Measurements from ENCODE around the gene HOMEZ. TPM values are rescaled to one million over a fixed set of nuclear protein-coding genes. Genes with fewer than 3 reads are reported as not detected.
"Not testable (repeated sequence)": the region's sequence is repeated elsewhere in the genome, so short reads cannot be mapped to it uniquely, and the experiment has no call there.

HOMEZ gene
- polyA plus RNA-seq: 10 to 100 TPM in 1 of 4 donors, 1 to 10 TPM in 3; 3.2 to 17.5 (median 7.6) TPM
- long read RNA-seq, donor 1: 0 reads
- long read RNA-seq, donor 2, full-length matches to known transcripts: 1 of 1 reads
- long read RNA-seq, donor 2, partial matches to known transcripts: 0 of 1 reads
- long read RNA-seq, donor 2, other reads (novel, unspliced or antisense): 0 of 1 reads
- long read RNA-seq, donor 3, full-length matches to known transcripts: 7 of 15 reads
- long read RNA-seq, donor 3, partial matches to known transcripts: 8 of 15 reads
- long read RNA-seq, donor 3, other reads (novel, unspliced or antisense): 0 of 15 reads
- long read RNA-seq, donor 4, full-length matches to known transcripts: 1 of 1 reads
- long read RNA-seq, donor 4, partial matches to known transcripts: 0 of 1 reads
- long read RNA-seq, donor 4, other reads (novel, unspliced or antisense): 0 of 1 reads
- long read RNA-seq, donor 5, full-length matches to known transcripts: 1 of 1 reads
- long read RNA-seq, donor 5, partial matches to known transcripts: 0 of 1 reads
- long read RNA-seq, donor 5, other reads (novel, unspliced or antisense): 0 of 1 reads
- long read RNA-seq, donor 6, full-length matches to known transcripts: 6 of 6 reads
- long read RNA-seq, donor 6, partial matches to known transcripts: 0 of 6 reads
- long read RNA-seq, donor 6, other reads (novel, unspliced or antisense): 0 of 6 reads
- long read RNA-seq, donor 7: 0 reads
- long read RNA-seq, donor 8, full-length matches to known transcripts: 1 of 1 reads
- long read RNA-seq, donor 8, partial matches to known transcripts: 0 of 1 reads
- long read RNA-seq, donor 8, other reads (novel, unspliced or antisense): 0 of 1 reads
- long read RNA-seq, donor 9, full-length matches to known transcripts: 3 of 3 reads
- long read RNA-seq, donor 9, partial matches to known transcripts: 0 of 3 reads
- long read RNA-seq, donor 9, other reads (novel, unspliced or antisense): 0 of 3 reads
- long read RNA-seq, donor 10, full-length matches to known transcripts: 6 of 364 reads
- long read RNA-seq, donor 10, partial matches to known transcripts: 351 of 364 reads
- long read RNA-seq, donor 10, other reads (novel, unspliced or antisense): 7 of 364 reads

DNA sequence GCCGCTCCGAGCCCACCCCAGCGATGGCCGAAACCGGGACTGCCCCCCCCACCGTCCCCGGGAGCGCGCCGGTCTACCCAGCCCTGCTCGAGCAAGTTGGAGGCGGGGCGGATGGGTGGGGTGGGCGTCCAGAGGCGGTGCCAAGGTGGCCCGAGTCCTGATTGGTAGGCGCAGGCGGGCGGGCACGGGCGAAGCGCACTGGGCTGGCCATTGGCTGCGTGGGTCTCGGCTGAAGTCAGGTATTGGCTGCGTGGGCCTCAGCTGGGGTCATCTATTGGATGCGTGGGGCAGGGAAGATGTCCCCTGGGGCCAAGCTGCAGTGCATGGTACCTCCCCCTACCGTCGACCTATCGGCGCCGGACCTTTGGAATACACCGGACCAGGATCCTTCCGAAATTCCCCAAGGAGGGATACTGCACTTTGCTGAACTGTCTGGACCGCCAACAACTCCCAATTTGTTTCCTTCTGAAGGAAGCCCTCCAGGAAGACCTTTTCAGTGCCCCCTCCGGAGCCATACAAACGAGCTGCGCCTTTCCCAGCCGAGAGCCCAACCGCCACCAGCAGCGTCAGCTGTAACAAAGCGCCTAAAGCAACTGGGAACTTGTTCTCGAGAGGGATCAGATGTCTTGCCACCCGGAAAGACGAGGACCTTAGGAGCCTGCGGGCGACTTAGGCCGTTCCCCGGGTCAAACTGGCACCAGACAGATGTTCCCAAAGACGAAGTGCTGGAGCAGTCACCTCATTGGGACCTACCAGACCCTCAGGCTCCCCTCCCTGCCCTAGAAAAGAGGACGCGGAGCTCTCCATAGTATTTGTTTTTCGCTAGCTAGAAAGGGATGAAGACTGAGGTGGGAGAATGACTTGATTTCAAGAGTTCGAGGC, at the start of gene HOMEZ:
TSS of gene HOMEZ (minus strand) at position 113 of the 882 bp plus-strand sequence. CDS start 180 bp downstream, outside the sequence.
- Histone ChIP-seq H3K36me3 (ENCODE audit: control insufficient read depth in 3 of 3, insufficient read depth in 2 of 3, low read depth in 1 of 3, low read length in 3 of 3) (peaks cover 0 to 2% (median 0%) of the 10 kb centered on the region in 3 donors), H3K4me3 (ENCODE audit: low read depth in 1 of 3, low read length in 3 of 3) (peak within 1 kb of the TSS; percentile 76 to 99 (median 78)), H3K9me3 (ENCODE audit: control insufficient read depth in 2 of 2, insufficient read depth in 1 of 2, low read depth in 1 of 2, low read length in 1 of 2) (no peaks in the 10 kb centered on the region), H3K4me1 (ENCODE audit: control insufficient read depth in 3 of 3, insufficient read depth in 2 of 3, low read depth in 1 of 3, low read length in 2 of 3) (peaks cover 0 to 8% (median 0%) of the 10 kb centered on the region in 3 donors), H3K27me3 (ENCODE audit: control insufficient read depth in 3 of 3, insufficient read depth in 3 of 3, low read length in 3 of 3) (no peaks in the 10 kb centered on the region), H3K27ac (ENCODE audit: low read depth in 1 of 3, low read length in 2 of 3) (peak within 1 kb of the TSS; percentile 95 to 98 (median 96))
- FAIRE-seq (no peak), DNase-seq (peak; percentile 98 to 99)
- 0 to 1% (median 0%) methylated on average over 53 of the region's 53 CpGs for WGBS, 3 donors

DNA sequence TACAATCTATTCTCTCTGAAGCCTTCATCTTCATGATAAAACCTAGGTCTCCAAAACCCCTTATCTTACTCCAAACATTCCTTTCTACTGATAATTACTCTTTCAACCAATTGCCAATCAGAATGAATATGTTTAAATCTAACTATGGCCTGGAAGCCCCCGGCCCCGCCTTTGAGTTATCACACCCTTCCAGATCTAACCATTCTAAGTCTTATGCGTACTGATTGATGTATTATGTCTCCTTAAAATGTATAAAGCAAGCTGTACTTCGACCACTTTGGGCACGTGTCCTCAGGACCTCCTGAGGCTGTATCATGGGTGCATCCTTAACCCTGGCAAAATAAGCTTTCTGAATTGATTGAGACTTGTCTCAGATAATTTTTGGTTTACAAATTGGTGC, 49.7 kb upstream of the HOMEZ start:
- H3K36me3 ChIP-seq (ENCODE audit: control insufficient read depth in 3 of 3, insufficient read depth in 2 of 3, low read depth in 1 of 3, low read length in 3 of 3): no peaks in the 10 kb centered on the region
- DNase-seq (no peak), FAIRE-seq (no peak)
- H3K4me3 ChIP-seq (ENCODE audit: low read depth in 1 of 3, low read length in 3 of 3): no peak overlapping the region
- peaks cover 0 to 6% of the 10 kb centered on the region in 2 donors for H3K9me3 ChIP-seq (ENCODE audit: control insufficient read depth in 2 of 2, insufficient read depth in 1 of 2, low read depth in 1 of 2, low read length in 1 of 2)
- no peak overlapping the region for H3K27ac ChIP-seq (ENCODE audit: low read depth in 1 of 3, low read length in 2 of 3)
- H3K4me1 ChIP-seq (ENCODE audit: control insufficient read depth in 3 of 3, insufficient read depth in 2 of 3, low read depth in 1 of 3, low read length in 2 of 3): no peaks in the 10 kb centered on the region
- 82 to 84% (median 83%) methylated on average over 5 of the region's 5 CpGs for WGBS, 3 donors
- peaks cover 0 to 6% (median 0%) of the 10 kb centered on the region in 3 donors for H3K27me3 ChIP-seq (ENCODE audit: control insufficient read depth in 3 of 3, insufficient read depth in 3 of 3, low read length in 3 of 3)

GRCh38 chr14:23327947-23328744, 42.2 kb upstream of the HOMEZ start:
- Histone ChIP-seq H3K4me1 (ENCODE audit: control insufficient read depth in 3 of 3, insufficient read depth in 2 of 3, low read depth in 1 of 3, low read length in 2 of 3) (peaks cover 0 to 2% (median 0%) of the 10 kb centered on the region in 3 donors), H3K36me3 (ENCODE audit: control insufficient read depth in 3 of 3, insufficient read depth in 2 of 3, low read depth in 1 of 3, low read length in 3 of 3) (peaks cover 11 to 19% (median 14%) of the 10 kb centered on the region in 3 donors), H3K27ac (ENCODE audit: low read depth in 1 of 3, low read length in 2 of 3) (no peak overlapping the region), H3K4me3 (ENCODE audit: low read depth in 1 of 3, low read length in 3 of 3) (no peak overlapping the region), H3K9me3 (ENCODE audit: control insufficient read depth in 2 of 2, insufficient read depth in 1 of 2, low read depth in 1 of 2, low read length in 1 of 2) (no peaks in the 10 kb centered on the region), H3K27me3 (ENCODE audit: control insufficient read depth in 3 of 3, insufficient read depth in 3 of 3, low read length in 3 of 3) (no peaks in the 10 kb centered on the region)
- FAIRE-seq: no peak
- 27 to 45% (median 36%) methylated on average over 4 of the region's 4 CpGs for WGBS, 3 donors
- peak; percentile 80 to 83 for DNase-seq

DNA sequence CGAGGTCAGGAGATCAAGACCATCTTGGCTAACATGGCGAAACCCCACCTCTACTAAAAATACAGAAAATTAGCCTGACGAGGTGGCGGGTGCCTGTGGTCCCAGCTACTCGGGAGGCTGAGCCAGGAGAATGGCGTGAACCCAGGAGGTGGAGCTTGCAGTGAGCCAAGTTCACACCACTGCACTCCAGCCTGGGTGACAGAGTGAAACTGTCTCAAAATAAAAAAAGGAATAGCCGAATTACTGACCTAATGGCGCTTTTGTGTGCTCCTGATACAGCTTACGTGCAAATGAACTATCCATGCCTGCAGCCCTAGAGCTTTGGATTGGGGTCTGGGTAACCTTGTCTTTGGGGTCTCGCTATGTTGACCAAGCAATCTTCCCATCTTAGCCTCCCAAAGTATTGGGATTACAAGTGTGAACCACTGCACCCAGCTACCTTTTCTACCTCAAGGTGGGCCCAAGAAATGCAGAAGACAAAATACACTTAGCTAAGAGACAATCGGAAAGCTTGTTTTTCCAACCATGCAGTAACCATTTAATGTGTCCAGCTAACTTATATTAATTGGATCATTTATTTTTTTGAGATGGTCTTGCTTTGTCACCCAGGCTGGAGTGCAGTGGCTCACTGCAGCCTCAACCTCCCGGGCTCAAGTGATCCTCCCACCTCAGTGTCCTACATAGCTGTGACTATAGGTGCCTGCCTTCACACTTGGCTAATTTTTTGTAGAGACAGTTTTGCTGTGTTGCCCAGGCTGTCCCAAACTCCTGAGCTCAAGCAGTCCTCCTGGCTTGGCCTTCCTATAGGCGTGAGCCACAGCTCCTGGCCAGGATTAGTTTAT, 40.8 kb upstream of the HOMEZ start:
- H3K27ac ChIP-seq (ENCODE audit: low read depth in 1 of 3, low read length in 2 of 3): no peak overlapping the region
- no peak overlapping the region for H3K4me3 ChIP-seq (ENCODE audit: low read depth in 1 of 3, low read length in 3 of 3)
- FAIRE-seq: no peak
- H3K4me1 ChIP-seq (ENCODE audit: control insufficient read depth in 3 of 3, insufficient read depth in 2 of 3, low read depth in 1 of 3, low read length in 2 of 3): peaks cover 2 to 7% (median 3%) of the 10 kb centered on the region in 3 donors
- H3K9me3 ChIP-seq (ENCODE audit: control insufficient read depth in 2 of 2, insufficient read depth in 1 of 2, low read depth in 1 of 2, low read length in 1 of 2): no peaks in the 10 kb centered on the region
- H3K27me3 ChIP-seq (ENCODE audit: control insufficient read depth in 3 of 3, insufficient read depth in 3 of 3, low read length in 3 of 3): no peaks in the 10 kb centered on the region
- no peak for DNase-seq
- 78 to 80% (median 79%) methylated on average over 13 of the region's 13 CpGs for WGBS, 3 donors
- peaks cover 14 to 22% (median 16%) of the 10 kb centered on the region in 3 donors for H3K36me3 ChIP-seq (ENCODE audit: control insufficient read depth in 3 of 3, insufficient read depth in 2 of 3, low read depth in 1 of 3, low read length in 3 of 3)

GRCh38 chr14:23325746-23326145, 39.8 kb upstream of the HOMEZ start:
- H3K27me3 ChIP-seq (ENCODE audit: control insufficient read depth in 3 of 3, insufficient read depth in 3 of 3, low read length in 3 of 3); FAIRE-seq; H3K4me3 ChIP-seq (ENCODE audit: low read depth in 1 of 3, low read length in 3 of 3); H3K27ac ChIP-seq (ENCODE audit: low read depth in 1 of 3, low read length in 2 of 3); H3K9me3 ChIP-seq (ENCODE audit: control insufficient read depth in 2 of 2, insufficient read depth in 1 of 2, low read depth in 1 of 2, low read length in 1 of 2); DNase-seq; H3K4me1 ChIP-seq (ENCODE audit: control insufficient read depth in 3 of 3, insufficient read depth in 2 of 3, low read depth in 1 of 3, low read length in 2 of 3): not testable (repeated sequence)
- WGBS, 3 donors: 89 to 94% (median 92%) methylated on average over 5 of the region's 5 CpGs
- H3K36me3 ChIP-seq (ENCODE audit: control insufficient read depth in 3 of 3, insufficient read depth in 2 of 3, low read depth in 1 of 3, low read length in 3 of 3): peaks cover 14 to 22% (median 16%) of the 10 kb centered on the region in 3 donors

- Histone ChIP-seq H3K9me3 (ENCODE audit: control insufficient read depth in 2 of 2, insufficient read depth in 1 of 2, low read depth in 1 of 2, low read length in 1 of 2) (peaks cover 2% of the 10 kb centered on the region in 2 donors), H3K27ac (ENCODE audit: low read depth in 1 of 3, low read length in 2 of 3) (no peak overlapping the region), H3K27me3 (ENCODE audit: control insufficient read depth in 3 of 3, insufficient read depth in 3 of 3, low read length in 3 of 3) (no peaks in the 10 kb centered on the region), H3K4me1 (ENCODE audit: control insufficient read depth in 3 of 3, insufficient read depth in 2 of 3, low read depth in 1 of 3, low read length in 2 of 3) (peaks cover 2 to 14% (median 3%) of the 10 kb centered on the region in 3 donors), H3K4me3 (ENCODE audit: low read depth in 1 of 3, low read length in 3 of 3) (no peak overlapping the region), H3K36me3 (ENCODE audit: control insufficient read depth in 3 of 3, insufficient read depth in 2 of 3, low read depth in 1 of 3, low read length in 3 of 3) (peaks cover 14 to 28% (median 16%) of the 10 kb centered on the region in 3 donors)
- DNase-seq (no peak), FAIRE-seq (no peak)
- 87 to 92% (median 88%) methylated on average over 7 of the region's 7 CpGs for WGBS, 3 donors
Measured at GRCh38 chr14:23324993-23325392, 39.1 kb upstream of the HOMEZ start.

Measured in small intestine (tissue), 16 donors.